Fibroblast of lung (primary cell): ENCODE data around the gene WFDC12.

Source experiments
- CTCF ChIP-seq, 2 donors: IDR thresholded peaks in 1 of 2; conservative IDR thresholded peaks in 1 of 2; 1 replicate in 1 of 2; 2 replicates in 1 of 2; pipeline ENCODE4 v1.5.1; 2011 to 2012; ENCODE audit warnings: low read length in 2 of 2, control low read depth in 1 of 2, inconsistent platforms in 1 of 2, low read depth in 1 of 2, mild to moderate bottlenecking in 1 of 2
- EZH2 ChIP-seq: IDR thresholded peaks from 2 replicates; pipeline ENCODE4 v1.5.1; 2012; ENCODE audit warnings: low read length, control low read depth, mild to moderate bottlenecking; ENCODE audit errors: missing control alignments

- no peak for TF ChIP-seq CTCF (conservative IDR thresholded peaks at IDR 0.05 in 1 of 2, IDR thresholded peaks at IDR 0.05 in 1 of 2; ENCODE audit: low read depth in 1 of 2, low read length in 2 of 2)
- no peak for TF ChIP-seq EZH2
These were observed 19.5 kb downstream of the WFDC12 start for GRCh38 chr20:45104786-45105185.
